Activated T-helper 9 cell treated with anti-CD3 and anti-CD28 coated beads, Interleukin-2, amount 50 U/mL, for 16 hours (primary cell): ENCODE results near the gene SEMA6A.

Experiments
- DNase-seq: peaks from one replicate; pipeline ENCODE4 v3.0.0-alpha.2; 2020; ENCODE audit warnings: low read depth

SEMA6A gene

DNA sequence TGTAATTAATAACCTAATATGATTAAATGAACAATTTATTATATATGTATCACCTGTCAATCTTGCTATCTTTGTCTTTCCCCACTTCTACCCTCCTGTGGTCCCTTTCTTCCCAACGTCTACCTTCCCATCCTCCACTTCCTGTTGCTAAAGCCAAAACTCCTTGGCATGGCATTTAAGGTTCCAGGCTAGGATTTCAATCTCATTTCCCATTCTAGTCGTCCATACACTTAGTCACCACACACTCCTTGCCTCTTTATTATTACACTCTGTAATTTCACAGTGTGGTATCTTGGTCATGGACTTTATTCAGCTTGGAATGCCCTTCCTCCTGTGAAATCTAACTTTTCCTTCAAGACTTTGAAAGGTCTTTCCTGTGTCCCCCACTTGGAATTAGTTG is 115.3 kb downstream of the SEMA6A start:
- DNase-seq = no peak

DNA sequence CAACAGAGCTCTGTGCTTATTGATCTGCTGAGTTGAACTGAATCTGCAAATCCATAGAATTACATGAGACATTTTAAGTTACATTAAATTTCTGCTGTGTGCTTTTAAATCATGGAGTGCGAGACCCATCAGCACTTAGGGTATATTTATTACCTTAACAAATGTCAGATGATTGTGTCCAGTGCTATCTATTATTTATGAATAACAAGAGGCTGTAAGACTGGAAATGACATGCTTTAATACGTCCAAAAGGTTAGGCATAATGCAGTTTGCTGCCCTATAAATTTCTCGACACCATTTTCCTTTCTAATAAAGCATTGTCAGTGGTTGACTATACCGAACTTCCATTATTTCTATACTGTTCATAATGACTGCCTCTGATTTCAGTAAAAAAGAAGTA is 117.6 kb downstream of the SEMA6A start:
- no peak for DNase-seq

DNA sequence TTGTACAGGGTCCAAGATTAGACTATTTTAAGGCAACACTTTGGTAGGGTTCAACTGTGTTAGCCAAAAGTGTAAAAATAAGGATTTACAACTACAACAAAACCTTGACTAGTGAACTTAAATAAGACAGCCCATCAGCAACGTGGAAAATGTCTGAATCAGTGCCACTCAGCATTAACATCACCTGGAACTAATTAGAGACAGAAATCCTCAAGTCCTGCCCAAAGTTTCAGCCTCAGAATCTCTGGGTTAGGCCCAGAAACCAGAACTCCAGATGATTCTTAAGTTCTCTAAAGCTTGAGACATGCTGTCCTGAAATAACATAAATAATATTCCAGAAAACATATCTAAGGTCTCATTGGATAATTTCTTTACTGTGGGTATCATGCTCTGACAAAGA is 118.6 kb downstream of the SEMA6A start:
- no peak for DNase-seq

DNA sequence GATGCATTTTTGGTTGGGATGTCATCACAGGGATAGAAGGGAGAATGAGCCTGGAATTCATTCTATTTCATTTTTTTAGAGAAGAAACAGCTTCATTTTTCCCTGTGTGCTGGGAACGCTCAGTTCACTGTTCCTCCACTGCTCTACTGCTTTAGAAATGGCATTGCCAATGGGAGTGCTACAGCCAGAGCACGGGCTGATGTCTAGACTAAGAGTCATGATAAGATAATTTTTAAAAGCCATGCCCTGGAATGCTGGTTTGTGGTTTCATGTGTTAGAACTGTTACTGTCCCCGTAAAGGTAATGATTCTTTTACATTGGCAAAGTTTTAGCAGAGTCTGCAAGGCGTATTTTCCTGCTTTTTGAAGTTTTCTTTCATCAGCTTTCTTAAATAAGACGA is 119.6 kb downstream of the SEMA6A start:
- DNase-seq = no peak

DNA sequence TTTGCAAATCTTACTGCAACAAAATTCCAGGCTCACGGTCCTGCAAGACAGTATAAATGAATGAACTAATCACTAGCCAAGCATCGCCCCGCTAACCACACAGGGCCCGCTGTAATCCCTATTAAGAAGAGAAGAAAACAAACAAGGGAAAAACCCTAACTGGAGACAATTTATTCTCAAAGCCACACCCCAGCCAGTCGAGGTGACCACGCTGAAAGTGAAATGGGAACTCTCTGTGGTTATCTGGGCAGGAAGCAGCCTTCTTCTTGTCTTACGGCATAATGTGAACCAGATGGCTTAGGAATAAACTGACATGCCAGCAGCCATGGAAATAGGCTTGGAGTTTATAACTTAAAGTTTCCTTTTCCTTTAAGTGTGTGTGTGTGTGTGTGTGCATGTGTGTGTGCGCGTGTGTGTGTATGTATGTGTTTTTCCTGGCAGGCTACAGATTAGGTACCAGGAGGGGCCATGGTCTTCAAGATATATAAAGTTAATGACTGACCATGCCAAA is 120.2 kb downstream of the SEMA6A start:
- no peak for DNase-seq

DNA sequence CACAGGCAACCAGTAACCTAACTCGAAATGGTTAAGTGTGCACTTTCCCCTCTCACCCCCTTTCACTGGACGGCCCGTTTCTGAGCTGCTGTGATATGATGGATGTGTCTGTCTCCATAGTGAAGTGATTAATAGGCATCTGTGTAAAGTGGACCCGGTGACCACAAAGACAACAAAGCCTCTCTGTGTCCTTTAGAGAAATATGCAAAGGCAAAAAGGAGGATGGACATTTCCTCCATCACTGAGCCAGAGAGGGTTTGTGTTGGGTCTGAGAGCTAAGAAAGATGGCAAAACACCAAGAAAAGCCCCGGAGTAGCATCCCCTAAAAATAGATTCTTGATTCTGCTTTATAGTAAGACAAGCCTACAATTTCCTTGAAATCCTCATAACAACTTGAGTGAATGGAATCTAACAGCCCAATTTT is 120.6 kb downstream of the SEMA6A start:
- no peak for DNase-seq

DNA sequence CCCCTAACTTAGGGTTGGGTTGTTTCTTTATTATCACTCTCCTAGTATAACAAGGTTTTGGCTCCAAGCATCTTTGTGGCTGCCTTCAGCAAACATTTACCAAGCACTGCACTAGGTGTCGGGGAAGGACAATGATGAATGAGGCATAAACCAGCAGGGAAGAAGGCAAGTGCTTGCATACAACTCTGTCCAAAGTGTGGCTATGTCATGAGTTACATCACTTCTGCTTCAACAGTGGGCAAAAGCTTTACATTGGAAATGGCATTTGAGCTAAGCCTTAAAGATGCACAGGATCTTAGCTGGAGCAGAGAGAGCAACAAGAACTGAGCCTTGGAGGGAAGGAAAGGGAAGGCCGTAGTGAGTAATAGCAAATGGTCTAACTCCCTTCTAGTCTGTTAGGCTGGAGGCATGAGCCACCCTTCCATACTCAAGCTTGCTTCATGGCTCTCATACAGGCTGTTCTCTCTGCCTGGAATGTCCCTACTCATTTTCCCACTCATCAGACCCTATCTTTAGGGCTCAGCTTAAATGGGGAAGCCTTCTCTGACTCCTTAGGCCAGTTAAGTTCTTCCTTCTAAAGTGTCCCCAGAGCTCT is 121.8 kb downstream of the SEMA6A start:
- DNase-seq = no peak

DNA sequence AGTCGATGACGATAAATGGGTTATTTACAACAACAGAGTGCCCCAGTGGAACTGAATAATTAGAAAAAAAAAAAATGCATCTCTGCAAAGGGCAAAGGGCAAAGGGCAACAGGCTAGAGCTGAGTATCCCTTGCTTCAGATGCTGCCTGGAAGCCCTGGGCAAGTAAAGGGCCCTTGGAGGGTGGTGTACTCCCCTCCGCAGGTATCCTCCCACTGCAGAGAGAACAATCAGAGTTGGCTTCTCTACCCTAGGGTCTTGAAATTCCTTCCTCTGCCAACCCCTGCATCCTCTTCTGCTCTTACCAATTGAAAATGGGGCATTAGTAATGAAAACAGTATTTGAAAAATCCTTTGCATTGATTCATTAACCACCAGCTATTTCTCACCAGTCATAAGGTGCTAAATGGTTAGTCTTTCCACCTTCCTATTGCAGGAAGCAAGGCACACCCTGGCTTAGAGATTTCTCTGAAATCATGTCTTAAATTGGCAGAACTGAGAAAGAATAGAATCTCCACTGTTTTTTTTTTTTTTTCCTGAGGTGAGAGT is 122.6 kb downstream of the SEMA6A start:
- no peak for DNase-seq

DNA sequence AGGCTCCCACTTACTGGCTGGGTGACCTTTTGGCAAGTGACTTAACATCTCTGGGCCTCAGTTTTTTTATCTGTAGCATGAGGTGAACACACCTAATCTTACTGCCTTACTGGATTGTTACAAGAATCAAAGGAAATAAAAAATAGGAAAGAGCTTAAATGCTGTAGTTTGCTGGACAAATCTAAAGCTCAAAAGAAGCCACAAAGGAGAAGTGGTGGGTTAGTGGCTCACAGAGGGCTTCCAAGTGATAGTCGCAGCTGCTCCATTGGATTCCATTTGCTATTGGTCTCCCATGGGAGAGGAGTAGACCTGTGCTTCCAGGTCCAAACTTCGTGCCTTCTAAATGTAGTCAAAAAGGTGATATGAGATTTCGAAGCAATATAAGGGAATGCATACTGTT is 123.6 kb downstream of the SEMA6A start:
- no peak for DNase-seq

DNA sequence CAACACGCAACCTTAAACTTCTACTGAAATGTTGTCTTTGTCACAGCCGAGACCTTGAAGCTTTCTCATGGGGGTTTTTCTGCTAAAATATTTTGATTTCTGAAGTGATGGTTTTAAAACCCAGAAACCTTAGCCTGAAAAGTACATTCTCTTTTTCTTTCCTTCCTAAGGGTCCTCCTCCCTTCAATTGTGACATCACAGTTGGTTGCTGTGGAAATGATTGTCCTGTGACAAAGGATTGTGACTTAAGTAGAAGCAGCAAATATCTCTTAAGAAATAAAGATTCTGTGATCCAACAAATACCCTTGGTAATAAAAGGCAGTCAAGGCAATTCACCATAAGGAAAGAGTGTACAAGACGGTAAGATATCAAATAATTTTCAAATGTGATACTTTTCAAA is 125.2 kb downstream of the SEMA6A start:
- DNase-seq = no peak

DNA sequence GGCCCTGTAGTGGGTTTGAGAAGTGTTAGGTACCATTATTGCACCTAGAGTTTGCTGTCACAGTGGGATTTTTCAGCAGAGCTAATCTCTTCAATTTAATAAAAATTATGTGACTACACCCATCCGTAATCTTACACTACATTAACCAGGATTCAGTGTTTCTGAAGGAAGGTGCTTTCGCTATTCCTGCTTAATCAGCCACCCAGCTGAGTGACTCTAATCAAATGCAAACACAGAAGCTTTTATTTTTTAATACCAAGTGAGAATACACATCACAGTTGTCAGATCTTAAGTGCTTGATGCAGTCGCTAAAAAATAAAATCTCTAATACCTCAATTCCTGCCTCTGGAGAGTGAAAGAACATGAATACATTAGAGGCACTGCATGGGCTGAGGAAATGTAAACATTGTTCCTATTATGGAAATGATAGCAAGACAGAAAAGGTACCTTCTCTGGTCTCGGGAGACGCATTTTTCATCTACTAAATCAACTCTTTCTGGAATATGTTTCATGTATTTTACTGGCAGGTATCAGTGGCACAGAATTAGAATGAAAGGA is 125.7 kb downstream of the SEMA6A start:
- DNase-seq = no peak

DNA sequence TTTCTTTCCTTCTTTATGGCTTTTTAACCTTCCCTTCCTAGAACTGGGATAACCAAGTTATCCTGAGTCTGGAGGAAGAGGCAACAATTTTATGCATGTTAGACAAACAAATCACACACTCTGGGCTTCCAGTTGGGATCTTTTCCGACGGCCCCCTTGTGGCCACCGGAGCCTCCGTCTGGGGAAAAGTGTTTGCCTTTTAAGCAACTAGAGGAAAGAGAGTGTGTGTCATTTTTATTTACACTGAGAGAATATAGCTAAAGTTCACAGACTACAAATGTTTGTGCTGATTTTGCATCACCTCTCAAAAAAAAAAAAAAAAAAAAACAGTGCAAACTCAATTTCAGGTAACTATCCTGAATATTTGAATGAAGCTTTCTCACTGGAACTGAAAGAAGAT is 126.2 kb downstream of the SEMA6A start:
- no peak for DNase-seq

DNA sequence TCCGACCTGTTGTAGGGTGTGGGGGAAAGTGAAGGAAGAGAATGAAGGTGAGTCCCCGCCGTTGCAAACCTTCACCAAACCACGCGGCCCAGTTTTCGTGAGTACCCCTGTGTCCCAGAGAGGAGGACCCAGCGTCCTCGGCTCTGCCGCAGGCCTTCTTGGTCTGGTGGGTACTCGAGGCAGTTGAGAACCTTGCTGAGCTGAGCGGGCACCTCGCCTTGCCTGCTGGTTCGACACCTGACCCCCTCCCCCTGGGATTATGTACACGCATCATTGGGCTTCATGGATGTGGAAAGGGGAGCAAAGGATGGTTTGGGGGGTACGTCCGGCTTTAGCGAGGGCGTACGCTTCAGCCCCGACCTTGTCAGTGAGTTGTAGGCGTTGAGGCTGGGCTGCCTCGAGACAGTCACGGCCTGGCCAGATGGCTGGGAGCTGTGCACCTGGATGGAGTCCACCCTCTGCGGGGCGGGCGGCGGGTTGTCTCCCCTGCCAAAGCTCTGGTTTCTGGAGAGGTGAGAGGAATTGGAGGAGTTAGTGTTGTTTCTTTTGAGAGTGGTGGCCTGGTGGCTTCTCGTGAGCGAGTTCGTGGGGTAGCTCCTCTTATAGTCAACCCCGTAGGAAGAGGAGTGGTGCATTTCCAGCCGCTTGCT is 128.1 kb downstream of the SEMA6A start:
- no peak for DNase-seq

DNA sequence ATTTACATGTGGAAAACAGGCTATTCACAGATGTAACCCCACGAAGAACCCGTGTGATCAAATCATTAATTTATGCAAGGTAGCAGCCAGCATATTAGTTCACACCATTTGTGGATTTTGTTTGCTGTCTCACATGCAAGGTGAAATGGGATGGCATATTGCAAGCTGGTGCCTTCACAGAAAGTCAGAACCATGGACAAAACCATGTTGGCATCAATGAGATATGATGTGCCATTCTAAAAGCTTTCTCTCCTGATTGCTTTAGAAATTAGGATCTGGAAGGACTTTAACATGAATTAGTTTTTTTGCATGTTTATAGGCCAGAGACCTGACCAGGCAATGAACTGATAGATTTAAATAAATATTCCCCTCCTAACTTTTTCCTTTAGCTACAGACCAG is 129.3 kb downstream of the SEMA6A start:
- no peak for DNase-seq

DNA sequence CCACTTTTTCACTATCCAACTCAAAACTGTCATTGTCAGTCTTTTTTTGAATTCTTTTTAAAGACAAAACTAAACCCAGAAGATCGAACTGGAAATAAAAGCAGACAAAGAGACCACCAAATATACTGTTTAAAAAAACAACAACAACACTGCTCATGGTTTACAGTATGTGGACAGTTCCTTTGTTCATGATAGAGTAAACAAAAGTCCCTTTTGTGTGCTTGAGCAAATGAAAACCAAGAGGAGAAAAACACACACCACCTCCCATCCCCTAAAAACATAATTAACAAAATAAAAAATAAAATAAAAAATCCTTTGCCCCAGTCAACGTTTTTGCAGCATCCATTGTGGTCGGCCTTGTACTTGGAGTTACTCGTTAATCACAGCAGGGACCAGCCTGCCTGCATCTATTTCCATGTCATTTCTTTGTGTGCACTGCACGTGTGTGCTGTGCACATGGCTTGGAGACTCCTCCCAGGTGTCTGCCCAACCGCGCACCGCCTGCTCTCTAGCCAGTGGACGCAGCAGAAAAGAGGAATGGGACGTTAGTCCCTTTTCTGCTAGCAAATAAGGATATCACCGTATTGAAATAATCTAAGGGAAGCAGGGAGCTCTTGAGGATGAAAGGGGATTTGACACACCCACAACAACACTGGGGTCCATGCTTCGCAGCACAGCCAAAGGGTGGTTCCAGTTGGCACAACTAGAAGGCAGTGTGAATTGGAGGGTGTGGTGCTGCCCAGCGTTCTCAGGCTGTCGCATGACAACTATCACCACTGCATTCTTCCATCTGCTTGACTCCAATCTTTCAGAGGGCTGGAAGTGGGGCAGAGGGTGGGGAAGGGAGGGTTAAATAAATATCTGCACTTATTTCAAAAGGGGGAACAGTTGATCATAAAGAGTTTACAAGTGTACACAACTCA is 130.0 kb downstream of the SEMA6A start:
- no peak for DNase-seq

DNA sequence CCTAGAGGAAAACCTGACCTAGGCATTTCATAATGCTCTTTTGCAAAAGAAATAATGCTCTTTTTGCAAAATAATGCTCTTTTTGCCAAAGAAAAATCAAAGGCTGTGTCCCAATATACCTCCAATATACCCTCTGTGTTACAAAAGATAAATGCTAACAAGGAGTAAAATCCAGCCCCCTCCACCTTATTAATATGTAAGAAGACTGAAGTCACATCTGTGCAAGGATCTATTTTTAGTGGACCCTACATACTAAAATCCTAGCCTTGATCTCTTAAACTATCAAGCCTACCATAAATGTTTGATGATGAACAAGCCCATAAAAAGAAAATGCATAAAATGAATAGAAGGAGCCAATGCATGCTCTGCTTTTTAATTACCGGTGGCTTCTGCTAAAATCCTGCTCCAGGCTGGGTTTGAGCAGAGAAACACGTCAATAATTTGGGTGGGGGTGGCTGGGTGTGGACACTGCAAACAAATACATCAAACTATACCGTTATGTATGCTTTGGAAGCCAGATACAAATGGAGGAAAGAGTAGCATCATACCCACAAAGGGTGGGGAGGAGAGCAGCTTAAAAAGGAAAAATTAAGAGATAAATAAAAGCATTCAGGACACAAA is 131.6 kb downstream of the SEMA6A start:
- DNase-seq = no peak

DNA sequence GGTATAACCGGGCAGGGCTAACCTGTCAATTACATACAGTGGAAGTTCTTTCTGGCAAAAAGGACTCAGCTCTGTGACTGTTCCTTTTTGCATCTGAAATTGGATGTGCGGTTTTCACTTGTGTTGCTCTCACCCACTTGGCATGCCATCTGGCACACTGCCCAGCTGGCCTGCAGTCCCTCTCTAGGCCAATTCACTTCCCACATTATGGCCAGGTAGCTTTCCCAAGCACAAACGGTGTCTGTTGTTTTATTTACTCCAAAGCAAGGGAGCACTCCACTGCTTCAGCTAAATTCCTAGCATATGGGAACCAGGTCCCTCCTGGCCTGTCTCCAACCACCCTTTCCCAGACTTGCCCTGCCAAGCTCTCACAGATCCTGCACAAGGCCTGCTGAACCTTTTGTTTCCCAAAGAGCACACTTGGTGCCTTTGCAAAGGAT is 132.5 kb downstream of the SEMA6A start:
- no peak for DNase-seq

DNA sequence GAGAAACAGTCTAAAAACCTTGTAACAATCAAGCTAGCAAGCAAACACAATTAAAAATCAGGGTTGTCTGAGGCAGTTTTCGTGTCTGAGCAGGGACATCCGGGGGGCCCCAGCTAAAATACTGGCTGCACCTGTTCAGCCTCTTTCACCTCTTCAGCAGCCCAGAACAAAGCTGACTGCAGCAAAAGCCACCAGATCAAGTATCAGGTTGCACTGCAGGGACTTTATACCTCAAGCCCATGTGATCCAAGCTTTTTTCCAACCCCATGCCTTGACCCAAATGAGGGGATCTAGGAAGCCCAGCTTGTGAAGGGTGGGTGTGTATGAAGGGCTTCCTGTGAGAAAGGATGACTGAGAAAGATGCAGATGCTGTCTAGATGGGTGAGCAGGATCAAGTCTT is 133.4 kb downstream of the SEMA6A start:
- no peak for DNase-seq

DNA sequence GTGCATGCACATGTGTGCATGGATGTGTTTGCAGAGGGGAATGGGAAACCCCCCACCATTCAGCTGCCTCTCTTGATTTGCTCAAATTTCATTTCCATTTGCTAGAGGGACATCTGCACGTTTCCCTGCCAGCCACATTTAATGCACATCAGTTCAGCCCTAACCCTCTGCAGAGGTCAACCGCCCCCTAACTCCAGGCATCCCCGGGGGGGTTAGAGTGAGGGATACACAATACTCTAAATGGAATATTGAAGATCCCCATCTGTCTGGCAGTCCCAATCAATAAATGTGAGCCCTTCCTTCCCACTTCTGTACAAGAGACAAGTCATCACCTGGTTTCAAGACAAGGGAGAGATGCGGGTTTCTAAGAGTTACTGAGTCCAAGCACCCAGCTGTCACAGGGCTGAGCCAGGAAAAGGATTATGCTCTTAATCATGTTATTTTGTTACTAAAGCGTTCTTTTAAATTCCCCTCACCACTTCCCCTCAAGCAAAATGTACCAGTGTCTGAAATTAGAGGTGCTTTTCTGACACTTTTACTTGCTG is 134.1 kb downstream of the SEMA6A start:
- DNase-seq = no peak

DNA sequence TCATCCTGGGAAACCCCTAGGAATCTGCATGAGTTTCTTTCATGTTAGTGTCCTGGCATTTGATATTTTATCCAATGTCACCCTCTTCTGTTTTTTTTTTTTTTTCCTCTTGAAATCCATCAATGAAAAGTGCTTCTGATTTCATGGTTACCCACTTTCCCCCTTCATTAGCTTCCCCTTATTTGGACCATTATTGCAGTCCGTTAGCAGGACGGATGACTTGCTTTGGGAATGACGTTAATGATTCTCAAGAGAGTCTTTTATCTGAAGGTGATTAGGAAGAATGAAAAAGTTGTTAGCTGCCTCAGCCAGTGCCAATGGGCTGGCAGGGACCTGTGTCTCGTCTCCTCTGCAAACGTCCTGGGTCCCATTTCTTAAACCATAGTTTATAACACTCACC is 134.7 kb downstream of the SEMA6A start:
- no peak for DNase-seq

DNA sequence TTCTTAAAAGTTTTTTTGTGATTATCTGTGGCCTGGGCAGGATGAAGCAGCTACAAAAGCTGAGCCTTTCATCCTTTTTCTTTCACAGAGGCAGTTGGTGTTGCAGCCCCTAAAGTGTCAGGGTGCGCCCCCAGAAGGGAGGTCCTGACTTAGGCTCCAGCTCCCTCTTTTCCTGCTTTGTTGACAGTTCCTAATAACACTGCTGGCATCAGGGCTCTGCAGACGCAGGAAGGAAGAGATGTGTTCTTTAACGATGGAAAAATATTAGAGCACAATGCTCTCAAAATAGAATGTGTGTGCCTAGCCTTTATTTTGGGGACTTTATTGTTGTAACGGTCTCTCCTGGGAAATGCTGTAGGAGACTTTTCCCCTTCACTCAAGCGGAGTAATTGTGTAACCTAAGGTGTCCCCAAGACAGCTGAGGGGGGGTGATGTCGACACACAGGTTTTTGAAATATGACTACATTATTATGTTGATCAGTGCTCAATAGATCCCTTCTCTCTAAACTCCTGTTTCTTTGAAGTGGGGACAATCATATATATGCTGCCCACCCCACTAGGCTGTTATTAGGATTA is 135.6 kb downstream of the SEMA6A start:
- no peak for DNase-seq
